Astrocyte of the spinal cord (primary cell): ENCODE data around the gene SMOC2.

Source experiments
- DNase-seq: peaks from one replicate; pipeline ENCODE4 v3.0.0; 2011; ENCODE audit warnings: low read depth, low spot score
- H3K4me3 ChIP-seq: 2 replicates; pipeline ENCODE4 v1.5.1; 2011; ENCODE audit warnings: low read depth, mild to moderate bottlenecking, low read length, moderate library complexity
- in situ Hi-C: cut with HindIII; loops from 2 replicates; pipeline ENCODE4 v1.10.0; 2017; ENCODE audit warnings: low sequenced_read_pairs
- TF ChIP-seq, protein P1 (sequence below): IDR thresholded peaks from 2 replicates; pipeline ENCODE4 v1.5.1; 2012; ENCODE audit warnings: low read depth, mild to moderate bottlenecking, low read length, inconsistent platforms

SMOC2 gene

DNA sequence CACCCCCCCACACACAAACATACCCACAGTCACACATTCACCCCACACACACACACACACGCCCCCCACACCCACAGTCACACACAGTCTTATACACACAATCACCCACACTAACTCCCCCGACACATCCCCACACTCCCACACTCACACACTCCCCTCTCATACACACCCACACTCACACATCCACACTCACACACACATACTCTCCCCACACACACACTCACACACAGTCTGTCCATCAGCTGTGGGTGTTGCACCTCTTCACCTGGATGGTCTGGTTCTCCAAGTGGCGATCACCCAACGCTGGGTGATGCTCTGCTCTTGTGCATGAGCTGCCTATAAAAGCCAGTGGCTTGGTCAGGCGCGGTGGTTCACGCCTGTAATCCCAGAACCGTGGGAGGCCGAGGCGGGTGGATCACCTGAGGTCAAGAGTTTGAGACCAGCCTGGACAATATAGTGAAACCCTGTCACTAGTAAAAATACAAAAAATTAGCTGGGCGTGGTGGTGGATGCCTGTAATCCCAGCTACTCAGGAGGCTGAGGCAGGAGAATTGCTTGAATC is 158.9 kb downstream of the SMOC2 start:
- TF ChIP-seq, protein P1, sequence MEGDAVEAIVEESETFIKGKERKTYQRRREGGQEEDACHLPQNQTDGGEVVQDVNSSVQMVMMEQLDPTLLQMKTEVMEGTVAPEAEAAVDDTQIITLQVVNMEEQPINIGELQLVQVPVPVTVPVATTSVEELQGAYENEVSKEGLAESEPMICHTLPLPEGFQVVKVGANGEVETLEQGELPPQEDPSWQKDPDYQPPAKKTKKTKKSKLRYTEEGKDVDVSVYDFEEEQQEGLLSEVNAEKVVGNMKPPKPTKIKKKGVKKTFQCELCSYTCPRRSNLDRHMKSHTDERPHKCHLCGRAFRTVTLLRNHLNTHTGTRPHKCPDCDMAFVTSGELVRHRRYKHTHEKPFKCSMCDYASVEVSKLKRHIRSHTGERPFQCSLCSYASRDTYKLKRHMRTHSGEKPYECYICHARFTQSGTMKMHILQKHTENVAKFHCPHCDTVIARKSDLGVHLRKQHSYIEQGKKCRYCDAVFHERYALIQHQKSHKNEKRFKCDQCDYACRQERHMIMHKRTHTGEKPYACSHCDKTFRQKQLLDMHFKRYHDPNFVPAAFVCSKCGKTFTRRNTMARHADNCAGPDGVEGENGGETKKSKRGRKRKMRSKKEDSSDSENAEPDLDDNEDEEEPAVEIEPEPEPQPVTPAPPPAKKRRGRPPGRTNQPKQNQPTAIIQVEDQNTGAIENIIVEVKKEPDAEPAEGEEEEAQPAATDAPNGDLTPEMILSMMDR = no peak
- in situ Hi-C loops = no loop called here
- no peak for DNase-seq
- no peak overlapping the region for H3K4me3 ChIP-seq

GRCh38 chr6:168600381-168600780 is 159.4 kb downstream of the SMOC2 start:
- in situ Hi-C loops = no loop called here
- no peak overlapping the region for H3K4me3 ChIP-seq
- TF ChIP-seq, protein P1 = no peak
- DNase-seq = no peak

DNA sequence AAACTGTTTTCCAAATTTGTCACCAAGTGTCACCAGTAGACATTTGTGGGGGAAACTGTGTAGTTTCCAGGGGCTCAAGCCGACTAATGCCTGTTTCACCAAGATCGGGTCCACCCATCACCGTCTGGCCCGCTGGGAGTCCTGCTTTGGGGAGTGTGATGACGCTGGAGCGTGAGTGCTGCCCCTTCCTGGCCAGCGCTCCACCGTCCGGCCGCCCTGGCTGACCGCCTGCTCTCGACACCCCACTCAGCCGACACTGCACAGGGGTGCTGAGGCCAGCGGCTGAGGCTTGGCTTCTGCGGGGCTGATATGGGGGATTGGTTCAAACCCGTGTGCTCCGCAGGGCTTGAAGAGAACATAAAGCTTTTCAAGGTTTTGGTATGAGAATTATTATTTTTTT is 160.1 kb downstream of the SMOC2 start:
- DNase-seq = no peak
- TF ChIP-seq, protein P1 = no peak
- H3K4me3 ChIP-seq = no peak overlapping the region
- in situ Hi-C loops = no loop called here

DNA sequence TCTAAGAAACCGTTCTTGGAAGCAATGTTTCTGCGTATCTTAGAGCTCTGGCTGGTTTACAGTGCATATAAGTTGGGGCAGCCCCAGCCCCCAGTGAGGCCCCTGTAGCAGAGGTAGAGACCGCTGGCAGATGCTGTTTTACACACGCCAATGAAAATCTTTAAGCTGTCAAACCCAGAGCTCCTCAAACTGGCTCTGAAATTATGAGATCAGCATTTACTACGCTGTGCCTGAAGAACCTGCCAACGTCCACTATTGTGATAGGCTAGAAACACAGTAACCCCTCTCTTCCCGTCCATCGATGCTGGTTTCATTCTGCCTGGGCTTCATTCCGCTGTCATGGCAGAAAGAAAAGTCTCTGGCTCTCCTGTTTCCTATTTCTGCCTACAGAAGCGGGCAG is 160.6 kb downstream of the SMOC2 start:
- DNase-seq = no peak
- in situ Hi-C loops = no loop called here
- TF ChIP-seq, protein P1 = no peak
- H3K4me3 ChIP-seq = no peak overlapping the region

GRCh38 chr6:168602576-168602975 is 161.6 kb downstream of the SMOC2 start:
- in situ Hi-C loops = no loop called here
- TF ChIP-seq, protein P1 = no peak
- DNase-seq = no peak
- no peak overlapping the region for H3K4me3 ChIP-seq

- TF ChIP-seq, protein P1 = no peak
- no peak for DNase-seq
- no peak overlapping the region for H3K4me3 ChIP-seq
- in situ Hi-C loops = no loop called here
These were observed 162.2 kb downstream of the SMOC2 start for GRCh38 chr6:168603234-168603633.

DNA sequence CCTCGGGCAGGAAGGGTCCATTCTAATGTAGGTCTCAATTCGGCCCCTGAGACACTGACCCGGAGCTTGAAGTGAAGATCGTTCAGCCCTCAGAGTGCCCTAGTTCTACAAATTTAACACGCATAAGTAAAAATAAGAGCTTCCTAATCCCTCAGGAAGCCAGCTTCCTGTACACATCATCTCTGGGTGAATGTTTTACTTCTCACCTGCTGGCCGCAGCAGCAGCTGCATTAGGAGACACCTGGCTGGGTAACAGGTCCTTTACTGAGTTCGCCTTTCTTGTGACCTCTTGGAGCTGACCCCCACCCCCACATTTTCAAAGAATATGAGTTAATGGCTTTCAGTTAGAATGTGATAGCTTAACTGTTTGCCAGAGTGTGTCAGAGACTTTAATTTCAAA is 165.0 kb downstream of the SMOC2 start:
- no peak overlapping the region for H3K4me3 ChIP-seq
- TF ChIP-seq, protein P1 = no peak
- DNase-seq = no peak
- in situ Hi-C loops = no loop called here
